Measurements from ENCODE around the gene TNNC1.

DNA sequence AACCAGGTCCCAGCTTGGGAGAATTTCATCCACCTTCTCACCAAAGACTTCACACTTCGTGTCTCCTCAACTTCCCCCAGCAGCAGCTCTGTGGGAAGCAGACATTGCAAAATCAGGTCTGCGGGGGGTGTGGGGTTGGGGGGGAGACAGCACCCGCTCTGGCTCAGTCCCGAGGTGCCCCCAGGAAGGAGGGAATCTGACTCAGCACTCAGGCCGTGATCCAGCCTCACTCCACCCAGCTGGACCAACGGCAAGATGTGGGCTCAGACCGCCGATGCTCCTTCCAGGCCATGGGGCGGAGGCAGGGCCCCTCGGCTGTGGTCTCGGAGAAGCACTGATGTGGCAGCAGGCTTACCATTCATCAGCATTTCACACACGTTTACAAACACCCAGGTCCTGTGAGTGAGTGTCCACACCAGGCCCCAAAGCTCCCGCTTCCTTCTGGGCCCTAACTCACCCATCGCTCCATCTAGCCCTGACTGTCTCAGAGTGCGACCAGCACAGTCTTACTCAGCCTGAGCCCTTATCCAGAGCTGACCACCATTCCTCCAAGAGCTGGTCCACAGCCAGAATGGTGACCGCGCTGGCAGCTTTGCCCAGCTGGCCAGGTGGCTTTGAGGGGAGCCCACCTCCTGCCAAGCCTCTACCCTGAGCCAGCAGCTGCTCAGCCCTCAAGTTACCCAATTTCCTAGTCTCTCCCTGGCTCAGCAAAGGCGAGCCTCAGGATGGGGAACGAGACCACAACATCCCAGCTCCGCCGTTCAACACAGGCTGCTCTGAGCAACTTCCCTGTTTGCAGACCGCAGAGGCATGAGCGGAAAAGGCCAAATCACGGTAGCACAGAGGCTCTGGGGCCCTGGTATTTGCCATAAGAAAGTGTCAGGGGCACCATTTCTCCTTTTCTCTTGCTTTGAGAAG, 44.6 kb upstream of the TNNC1 start:
- TF ChIP-seq, protein P1, sequence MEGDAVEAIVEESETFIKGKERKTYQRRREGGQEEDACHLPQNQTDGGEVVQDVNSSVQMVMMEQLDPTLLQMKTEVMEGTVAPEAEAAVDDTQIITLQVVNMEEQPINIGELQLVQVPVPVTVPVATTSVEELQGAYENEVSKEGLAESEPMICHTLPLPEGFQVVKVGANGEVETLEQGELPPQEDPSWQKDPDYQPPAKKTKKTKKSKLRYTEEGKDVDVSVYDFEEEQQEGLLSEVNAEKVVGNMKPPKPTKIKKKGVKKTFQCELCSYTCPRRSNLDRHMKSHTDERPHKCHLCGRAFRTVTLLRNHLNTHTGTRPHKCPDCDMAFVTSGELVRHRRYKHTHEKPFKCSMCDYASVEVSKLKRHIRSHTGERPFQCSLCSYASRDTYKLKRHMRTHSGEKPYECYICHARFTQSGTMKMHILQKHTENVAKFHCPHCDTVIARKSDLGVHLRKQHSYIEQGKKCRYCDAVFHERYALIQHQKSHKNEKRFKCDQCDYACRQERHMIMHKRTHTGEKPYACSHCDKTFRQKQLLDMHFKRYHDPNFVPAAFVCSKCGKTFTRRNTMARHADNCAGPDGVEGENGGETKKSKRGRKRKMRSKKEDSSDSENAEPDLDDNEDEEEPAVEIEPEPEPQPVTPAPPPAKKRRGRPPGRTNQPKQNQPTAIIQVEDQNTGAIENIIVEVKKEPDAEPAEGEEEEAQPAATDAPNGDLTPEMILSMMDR (IDR thresholded peaks at IDR 0.05 in 4 of 5, conservative IDR thresholded peaks at IDR 0.05 in 1 of 5) = no peak
- no peak for TF ChIP-seq POLR2A (IDR thresholded peaks at IDR 0.05)
